GM20431 (cell line): ENCODE results near the gene COL20A1.

Experiments
- in situ Hi-C: fragments of 300-500 bp; cut with MseI, MboI; formaldehyde crosslinking; loops from one replicate; pipeline ENCODE4 v1.15.0; 2020; ENCODE audit warnings: low sequenced_read_pairs; ENCODE audit not compliant: unreplicated experiment

COL20A1 gene

GRCh38 chr20:63289311-63290135 is 3.5 kb upstream of the COL20A1 start:
- in situ Hi-C loops = no loop called here

- in situ Hi-C loops = no loop called here
These were observed 2.8 kb upstream of the COL20A1 start for GRCh38 chr20:63290136-63290676.

GRCh38 chr20:63290677-63291472 is 2.1 kb upstream of the COL20A1 start:
- in situ Hi-C loops = no loop called here

- in situ Hi-C loops = no loop called here
These were observed 1.2 kb upstream of the COL20A1 start for GRCh38 chr20:63291811-63292210.

GRCh38 chr20:63292292-63292701 is 689 bp upstream of the COL20A1 start:
- in situ Hi-C loops = no loop called here

GRCh38 chr20:63293456-63293855 is 470 bp downstream of the COL20A1 start:
- in situ Hi-C loops = no loop called here

- in situ Hi-C loops = no loop called here
These were observed 1.0 kb downstream of the COL20A1 start for GRCh38 chr20:63293871-63294535.

- in situ Hi-C loops = no loop called here
These were observed 1.5 kb downstream of the COL20A1 start for GRCh38 chr20:63294536-63294900.

GRCh38 chr20:63295018-63295417 is 2.0 kb downstream of the COL20A1 start:
- in situ Hi-C loops = no loop called here

- in situ Hi-C loops = no loop called here
These were observed 2.4 kb downstream of the COL20A1 start for GRCh38 chr20:63295422-63295821.

- in situ Hi-C loops = no loop called here
These were observed 2.9 kb downstream of the COL20A1 start for GRCh38 chr20:63295846-63296245.

GRCh38 chr20:63296531-63297299 is 3.7 kb downstream of the COL20A1 start:
- in situ Hi-C loops = no loop called here

GRCh38 chr20:63297371-63297781 is 4.4 kb downstream of the COL20A1 start:
- in situ Hi-C loops = no loop called here

- in situ Hi-C loops = no loop called here
These were observed 5.0 kb downstream of the COL20A1 start for GRCh38 chr20:63297796-63298572.

GRCh38 chr20:63298731-63299312 is 5.8 kb downstream of the COL20A1 start:
- in situ Hi-C loops = no loop called here

GRCh38 chr20:63301671-63302070 is 8.7 kb downstream of the COL20A1 start:
- in situ Hi-C loops = no loop called here

GRCh38 chr20:63303095-63303666 is 10.2 kb downstream of the COL20A1 start:
- in situ Hi-C loops = no loop called here

- in situ Hi-C loops = no loop called here
These were observed 12.4 kb downstream of the COL20A1 start for GRCh38 chr20:63305393-63305792.
